Liver (tissue), 9 donors: ENCODE results near the gene LDLRAD4. TPM values are rescaled to one million over a fixed set of nuclear protein-coding genes. Genes with fewer than 3 reads are reported as not detected.
A peak's percentile ranks its signal among the peaks of the same experiment; 100 is the strongest.

Source experiments
- DNase-seq: peaks from one replicate; pipeline ENCODE4 v3.0.0-alpha.2; 2017; ENCODE audit warnings: low spot score
- H3K27ac ChIP-seq, 2 donors: one replicate each; pipeline ENCODE4 v1.7.0; 2013; ENCODE audit warnings: inconsistent platforms in 2 of 2, low read length in 2 of 2, control low read depth in 1 of 2, low read depth in 1 of 2, mild to moderate bottlenecking in 1 of 2
- H3K27me3 ChIP-seq, 4 donors: one replicate each; pipeline versions ENCODE4 v1.6.1 to v1.7.0; 2013; ENCODE audit warnings: low read length in 3 of 4, inconsistent platforms in 1 of 4, mild to moderate bottlenecking in 1 of 4, moderate library complexity in 1 of 4; ENCODE audit not compliant: control insufficient read depth in 4 of 4, insufficient read depth in 4 of 4
- H3K36me3 ChIP-seq, 4 donors: one replicate each; pipeline versions ENCODE4 v1.6.1 to v1.7.0; 2013; ENCODE audit warnings: low read length in 3 of 4, mild to moderate bottlenecking in 3 of 4, low read depth in 1 of 4, moderate library complexity in 1 of 4; ENCODE audit not compliant: control insufficient read depth in 4 of 4, insufficient read depth in 3 of 4
- H3K4me1 ChIP-seq, 4 donors: one replicate each; pipeline versions ENCODE4 v1.6.1 to v1.7.0; 2013; ENCODE audit warnings: low read length in 3 of 4, mild to moderate bottlenecking in 3 of 4, moderate library complexity in 1 of 4; ENCODE audit not compliant: control insufficient read depth in 4 of 4, insufficient read depth in 4 of 4
- H3K4me3 ChIP-seq, 3 donors: one replicate each; pipeline versions ENCODE4 v1.6.1 to v1.7.0; 2013; ENCODE audit warnings: low read length in 3 of 3, control low read depth in 1 of 3, low read depth in 1 of 3, mild to moderate bottlenecking in 1 of 3
- H3K9ac ChIP-seq, 2 donors: one replicate each; pipeline ENCODE4 v1.7.0; 2013; ENCODE audit warnings: low read length in 2 of 2, mild to moderate bottlenecking in 2 of 2, moderate library complexity in 2 of 2, control low read depth in 1 of 2, low read depth in 1 of 2
- H3K9me3 ChIP-seq, 4 donors: one replicate each; pipeline versions ENCODE4 v1.6.1 to v1.7.0; 2013; ENCODE audit warnings: low read length in 3 of 4; ENCODE audit not compliant: control insufficient read depth in 4 of 4
- EGR1 ChIP-seq, 2 donors: IDR thresholded peaks; 2 replicates each; pipeline ENCODE4 v1.6.1; 2016 to 2018; ENCODE audit warnings: antibody characterized with exemption in 2 of 2, low read depth in 2 of 2
- FOXA1 ChIP-seq: IDR thresholded peaks from 2 replicates; pipeline ENCODE4 v1.6.1; 2016; ENCODE audit warnings: antibody characterized with exemption
- FOXA2 ChIP-seq: IDR thresholded peaks from 2 replicates; pipeline ENCODE4 v1.6.1; 2016; ENCODE audit warnings: antibody characterized with exemption
- GABPA ChIP-seq, 2 donors: IDR thresholded peaks in 1 of 2; conservative IDR thresholded peaks in 1 of 2; 2 replicates each; pipeline ENCODE4 v1.6.1; 2016; ENCODE audit warnings: antibody characterized with exemption in 2 of 2, mild to moderate bottlenecking in 1 of 2, moderate library complexity in 1 of 2
- HNF4A ChIP-seq, 2 donors: conservative IDR thresholded peaks; 2 replicates each; pipeline ENCODE4 v1.6.1; 2016; ENCODE audit warnings: antibody characterized with exemption in 2 of 2, mild to moderate bottlenecking in 2 of 2
- HNF4G ChIP-seq: IDR thresholded peaks from 2 replicates; pipeline ENCODE4 v1.6.1; 2016; ENCODE audit warnings: antibody characterized with exemption
- JUND ChIP-seq, 2 donors: IDR thresholded peaks; 2 replicates each; pipeline ENCODE4 v1.6.1; 2016; ENCODE audit warnings: antibody characterized with exemption in 2 of 2
- MAX ChIP-seq: IDR thresholded peaks from 2 replicates; pipeline ENCODE4 v1.6.1; 2016; ENCODE audit warnings: antibody characterized with exemption
- NR2F2 ChIP-seq: IDR thresholded peaks from 2 replicates; pipeline ENCODE4 v1.6.1; 2016; ENCODE audit warnings: antibody characterized with exemption
- RAD21 ChIP-seq, 2 donors: IDR thresholded peaks; 2 replicates each; pipeline ENCODE4 v1.6.1; 2016; ENCODE audit warnings: antibody characterized with exemption in 2 of 2, mild to moderate bottlenecking in 2 of 2
- REST ChIP-seq: IDR thresholded peaks from 2 replicates; pipeline ENCODE4 v1.6.1; 2016; ENCODE audit warnings: antibody characterized with exemption, mild to moderate bottlenecking
- RXRA ChIP-seq, 2 donors: IDR thresholded peaks; 2 replicates each; pipeline ENCODE4 v1.6.1; 2017 to 2018; ENCODE audit warnings: antibody characterized with exemption in 2 of 2, mild to moderate bottlenecking in 1 of 2
- SP1 ChIP-seq: IDR thresholded peaks from 2 replicates; pipeline ENCODE4 v1.6.1; 2018; ENCODE audit warnings: antibody characterized with exemption, mild to moderate bottlenecking
- TAF1 ChIP-seq: conservative IDR thresholded peaks from 2 replicates; pipeline ENCODE4 v1.6.1; 2016; ENCODE audit warnings: antibody characterized with exemption, mild to moderate bottlenecking
- YY1 ChIP-seq: IDR thresholded peaks from 2 replicates; pipeline ENCODE4 v1.6.1; 2016; ENCODE audit warnings: antibody characterized with exemption, mild to moderate bottlenecking
- ZBTB33 ChIP-seq: IDR thresholded peaks from 2 replicates; pipeline ENCODE4 v1.6.1; 2016; ENCODE audit warnings: antibody characterized with exemption
- WGBS: extraction: QIAGEN DNeasy Blood & Tissue Kit; methylation state at CpG from one replicate; pipeline ENCODE4 v1.1.7; 2013; 5-methylcytosine and 5-hydroxymethylcytosine counted together
- polyA plus RNA-seq, 2 donors: library from polyadenylated mRNA; stranded (reverse) in 1 of 2; unstranded in 1 of 2; fragments of 200-250 nt in 1 of 2; fragments of >200 nt in 1 of 2; fragmentation: Nextera tagmentation in 1 of 2; extraction: Ambion mirVana in 1 of 2; gene quantifications; one replicate each; pipeline versions ENCODE4 v1.2.1 to v1.2.3, GENCODE V29; 2013 to 2015
- total RNA-seq, 2 donors: library from RNA; depleted of rRNA; stranded (reverse); fragments of >200 nt; gene quantifications; one replicate each; pipeline ENCODE4 v1.2.3, GENCODE V29; 2014
- TF ChIP-seq, protein P1 (sequence below): fragments of 150-350 bp; IDR thresholded peaks from 2 replicates; pipeline ENCODE4 v1.5.1; 2017; ENCODE audit warnings: improper control_type of control experiment, low read depth, low read length; ENCODE audit not compliant: missing input control
- TF ChIP-seq, protein P2 (sequence below): IDR thresholded peaks from 2 replicates; pipeline ENCODE4 v1.6.1; 2016; ENCODE audit warnings: antibody characterized with exemption
- donor health status: healthy.
- donor health status: healthy.
- donor health status: healthy.
- donor health status: healthy.
- donor health status: healthy.

The LDLRAD4 gene
- total and polyA plus RNA-seq, 4 donors, result 4.8 to 41.7 (median 12.7) TPM

- peaks cover 0 to 21% (median 10%) of the 10 kb centered on the region in 4 donors for H3K4me1 ChIP-seq
- 91% methylated on average over 19 of the region's 19 CpGs for WGBS
- no peaks in the 10 kb centered on the region for H3K27me3 ChIP-seq
- H3K27ac ChIP-seq, result peak overlapping the region in 1 of 2 donors; percentile 26
- no peak for DNase-seq
- H3K36me3 ChIP-seq, result no peaks in the 10 kb centered on the region
- peaks cover 0 to 5% (median 2%) of the 10 kb centered on the region in 4 donors for H3K9me3 ChIP-seq
- TF ChIP-seq FOXA2, result no peak
- TF ChIP-seq MAX, result no peak
- no peak for TF ChIP-seq GABPA (IDR thresholded peaks at IDR 0.05 in 1 of 2, conservative IDR thresholded peaks at IDR 0.05 in 1 of 2)
- no peak for TF ChIP-seq SP1
- no peak for TF ChIP-seq JUND (IDR thresholded peaks at IDR 0.05)
- TF ChIP-seq EGR1 (IDR thresholded peaks at IDR 0.05; ENCODE audit: low read depth in 2 of 2), result no peak
- TF ChIP-seq YY1, result no peak
- TF ChIP-seq HNF4A (conservative IDR thresholded peaks at IDR 0.05), result no peak
- TF ChIP-seq, protein P1, sequence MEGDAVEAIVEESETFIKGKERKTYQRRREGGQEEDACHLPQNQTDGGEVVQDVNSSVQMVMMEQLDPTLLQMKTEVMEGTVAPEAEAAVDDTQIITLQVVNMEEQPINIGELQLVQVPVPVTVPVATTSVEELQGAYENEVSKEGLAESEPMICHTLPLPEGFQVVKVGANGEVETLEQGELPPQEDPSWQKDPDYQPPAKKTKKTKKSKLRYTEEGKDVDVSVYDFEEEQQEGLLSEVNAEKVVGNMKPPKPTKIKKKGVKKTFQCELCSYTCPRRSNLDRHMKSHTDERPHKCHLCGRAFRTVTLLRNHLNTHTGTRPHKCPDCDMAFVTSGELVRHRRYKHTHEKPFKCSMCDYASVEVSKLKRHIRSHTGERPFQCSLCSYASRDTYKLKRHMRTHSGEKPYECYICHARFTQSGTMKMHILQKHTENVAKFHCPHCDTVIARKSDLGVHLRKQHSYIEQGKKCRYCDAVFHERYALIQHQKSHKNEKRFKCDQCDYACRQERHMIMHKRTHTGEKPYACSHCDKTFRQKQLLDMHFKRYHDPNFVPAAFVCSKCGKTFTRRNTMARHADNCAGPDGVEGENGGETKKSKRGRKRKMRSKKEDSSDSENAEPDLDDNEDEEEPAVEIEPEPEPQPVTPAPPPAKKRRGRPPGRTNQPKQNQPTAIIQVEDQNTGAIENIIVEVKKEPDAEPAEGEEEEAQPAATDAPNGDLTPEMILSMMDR, result no peak
- no peak for TF ChIP-seq REST
- no peak for TF ChIP-seq RXRA (IDR thresholded peaks at IDR 0.05)
- TF ChIP-seq, protein P2, sequence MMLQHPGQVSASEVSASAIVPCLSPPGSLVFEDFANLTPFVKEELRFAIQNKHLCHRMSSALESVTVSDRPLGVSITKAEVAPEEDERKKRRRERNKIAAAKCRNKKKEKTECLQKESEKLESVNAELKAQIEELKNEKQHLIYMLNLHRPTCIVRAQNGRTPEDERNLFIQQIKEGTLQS, result no peak
- no peak for TF ChIP-seq HNF4G
- H3K9ac ChIP-seq, result no peak overlapping the region
- H3K4me3 ChIP-seq, result no peak overlapping the region
These were observed 100.4 kb downstream of the LDLRAD4 start for GRCh38 chr18:13318731-13319501.

DNA sequence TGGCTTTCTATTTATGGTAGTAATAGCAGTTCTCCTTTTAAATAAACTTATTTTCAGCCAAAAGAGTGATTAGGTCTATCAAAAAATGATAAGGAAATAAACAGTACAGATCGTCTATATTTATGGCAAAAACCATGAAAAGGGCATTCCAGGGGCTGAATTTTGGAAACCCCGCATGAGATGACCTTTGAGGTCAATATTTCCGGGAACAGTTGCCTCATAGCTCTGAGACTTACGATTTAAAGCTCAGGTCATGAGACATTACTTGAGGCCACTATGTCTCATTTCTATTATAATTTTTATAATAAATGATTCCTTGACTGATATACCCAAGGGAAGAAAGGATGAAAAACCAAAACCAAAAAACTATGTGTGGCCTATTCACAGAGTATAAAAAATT, 101.1 kb downstream of the LDLRAD4 start:
- WGBS, result 19% methylated on average over 4 of the region's 4 CpGs
- H3K27me3 ChIP-seq, result no peaks in the 10 kb centered on the region
- peak overlapping the region in 1 of 2 donors; percentile 37 for H3K27ac ChIP-seq
- H3K4me1 ChIP-seq, result peaks cover 0 to 14% (median 4%) of the 10 kb centered on the region in 4 donors
- DNase-seq, result no peak
- H3K4me3 ChIP-seq, result no peak overlapping the region
- H3K36me3 ChIP-seq, result no peaks in the 10 kb centered on the region
- peaks cover 0 to 5% (median 2%) of the 10 kb centered on the region in 4 donors for H3K9me3 ChIP-seq
- H3K9ac ChIP-seq, result no peak overlapping the region
- TF ChIP-seq JUND (IDR thresholded peaks at IDR 0.05) (peak in 1 of 2 donors; percentile 42), SP1 (no peak), MAX (no peak), TAF1 (no peak), ZBTB33 (no peak), FOXA2 (no peak), YY1 (no peak), EGR1 (IDR thresholded peaks at IDR 0.05; ENCODE audit: low read depth in 2 of 2) (no peak), RAD21 (IDR thresholded peaks at IDR 0.05) (no peak), FOXA1 (no peak), HNF4A (conservative IDR thresholded peaks at IDR 0.05) (peak; percentile 18 to 32), GABPA (IDR thresholded peaks at IDR 0.05 in 1 of 2, conservative IDR thresholded peaks at IDR 0.05 in 1 of 2) (no peak), NR2F2 (peak; percentile 91), HNF4G (no peak)
- TF ChIP-seq, protein P1, result no peak
- TF ChIP-seq, protein P2, result no peak
